HG03342 (cell line): ENCODE data around the gene CATSPERZ.
A peak's percentile ranks its signal among the peaks of the same experiment; 100 is the strongest.

Source experiments
- ATAC-seq: cut with Tn5 transposase; IDR thresholded peaks from one replicate; pipeline ENCODE4 v1.9.1; 2021; ENCODE audit warnings: mild to moderate bottlenecking, moderate library complexity; ENCODE audit not compliant: unreplicated experiment

The CATSPERZ gene, protein sequence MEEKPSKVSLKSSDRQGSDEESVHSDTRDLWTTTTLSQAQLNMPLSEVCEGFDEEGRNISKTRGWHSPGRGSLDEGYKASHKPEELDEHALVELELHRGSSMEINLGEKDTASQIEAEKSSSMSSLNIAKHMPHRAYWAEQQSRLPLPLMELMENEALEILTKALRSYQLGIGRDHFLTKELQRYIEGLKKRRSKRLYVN

DNA sequence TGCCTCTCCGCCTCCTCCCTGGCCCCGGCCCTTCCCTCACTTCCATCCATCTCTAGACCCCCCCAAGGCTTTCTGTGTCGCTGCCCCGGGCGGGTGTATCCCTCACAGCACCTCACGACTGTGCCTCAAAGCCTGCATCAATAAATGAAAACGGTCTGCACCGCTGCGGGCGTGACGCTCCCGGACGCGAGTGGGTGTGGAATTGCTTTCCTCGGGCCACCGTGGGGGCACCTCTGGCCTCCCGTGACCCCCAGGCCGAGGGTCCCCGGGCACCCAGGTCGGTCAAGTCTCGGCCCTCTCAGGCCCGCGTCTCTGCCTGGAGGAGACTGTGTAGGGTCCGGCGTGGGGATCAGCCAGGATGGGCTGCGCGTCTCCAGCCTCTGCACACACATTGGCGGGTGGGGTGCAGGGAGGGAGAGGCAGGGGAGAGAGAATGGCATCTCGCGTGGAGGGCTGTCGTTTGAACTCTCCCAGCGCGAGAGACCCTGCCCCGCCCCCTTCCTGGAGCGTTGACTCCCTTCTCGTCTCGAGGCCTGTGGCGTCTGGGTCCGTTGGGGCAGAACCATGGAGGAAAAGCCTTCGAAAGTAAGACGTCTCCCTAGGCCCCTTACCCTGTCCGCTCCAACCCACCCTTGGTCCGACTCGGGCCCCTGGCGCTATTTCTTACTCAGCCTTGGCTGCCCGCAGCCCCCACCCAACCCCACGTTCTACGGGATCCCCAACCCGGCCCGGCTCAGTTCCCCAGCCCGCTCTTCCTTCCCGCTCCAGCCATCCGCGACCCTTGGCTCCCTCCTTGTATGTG is at the start of gene CATSPERZ:
CATSPERZ (plus strand) TSS at position 512 of the 802 bp plus-strand sequence; CDS start at position 565, 53 bp downstream.
- no peak for ATAC-seq

DNA sequence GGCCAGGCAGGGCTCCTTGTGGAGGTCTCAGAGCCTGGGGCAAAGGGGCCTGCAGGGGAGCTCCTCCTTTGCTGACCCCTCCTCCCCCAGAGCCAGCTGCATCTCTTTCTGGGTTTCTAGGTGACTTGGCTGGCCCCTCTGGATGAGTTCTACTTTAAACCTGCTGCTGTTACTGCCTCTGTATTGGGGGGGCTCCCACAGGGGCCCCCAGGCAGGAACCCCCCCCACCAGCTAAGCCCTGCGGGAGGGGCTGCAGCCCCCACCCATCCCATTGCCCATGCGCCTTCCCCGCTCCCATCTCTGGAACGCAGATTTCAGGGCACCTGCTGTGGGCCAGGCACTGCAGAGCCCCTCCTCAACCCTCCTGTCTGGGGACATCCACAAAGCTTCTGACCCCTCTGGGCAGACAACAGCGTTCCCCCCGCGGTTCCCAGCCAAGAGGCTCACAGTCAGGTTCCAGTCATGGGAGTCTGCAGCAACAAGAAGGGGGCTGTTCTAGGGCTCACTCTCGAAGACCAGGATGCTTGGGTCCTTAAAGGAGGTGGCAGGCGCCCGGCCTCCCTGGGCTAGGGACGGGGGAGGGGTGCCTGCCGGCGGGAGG is 49.6 kb upstream of the CATSPERZ start:
- no peak for ATAC-seq

DNA sequence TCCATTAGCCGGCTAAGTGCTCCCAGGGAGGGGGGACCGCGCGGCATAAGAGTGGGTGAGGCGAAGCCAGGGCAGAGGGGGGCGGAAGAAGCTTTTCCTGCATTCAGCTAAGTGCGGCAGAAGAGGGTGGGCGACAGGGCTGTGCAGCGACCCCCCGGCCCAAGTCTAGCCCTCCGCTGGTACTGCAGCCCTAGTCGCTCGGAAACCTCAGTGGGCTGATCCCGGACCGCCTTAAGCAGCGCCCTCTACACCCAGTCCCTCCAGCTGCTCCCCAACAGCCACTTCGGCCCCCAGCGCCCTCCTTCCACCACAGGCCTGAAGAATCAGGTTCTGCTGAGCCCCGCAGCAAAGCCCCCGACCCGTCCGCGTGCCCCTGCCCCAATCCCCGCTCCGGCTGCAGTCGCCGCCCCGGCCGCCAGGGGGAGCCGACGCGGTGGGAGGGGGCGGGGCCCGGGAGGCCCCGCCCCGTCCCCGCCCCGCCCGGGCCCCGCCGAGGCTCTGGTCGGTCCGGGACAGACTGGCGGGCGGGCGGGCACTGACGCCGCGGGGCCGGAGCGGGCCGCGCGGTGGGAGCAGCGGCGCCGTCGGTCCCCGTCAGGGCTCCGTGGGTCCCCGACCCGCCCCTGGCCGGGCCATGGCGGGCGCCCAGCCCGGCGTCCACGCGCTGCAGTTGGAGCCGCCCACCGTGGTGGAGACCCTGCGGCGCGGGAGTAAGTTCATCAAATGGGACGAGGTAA is 49.0 kb upstream of the CATSPERZ start, which contains the start of gene PLCB3:
PLCB3 (plus strand) TSS at position 515 of the 737 bp plus-strand sequence; CDS start at position 635, 120 bp downstream.
- ATAC-seq: peak; percentile 39

DNA sequence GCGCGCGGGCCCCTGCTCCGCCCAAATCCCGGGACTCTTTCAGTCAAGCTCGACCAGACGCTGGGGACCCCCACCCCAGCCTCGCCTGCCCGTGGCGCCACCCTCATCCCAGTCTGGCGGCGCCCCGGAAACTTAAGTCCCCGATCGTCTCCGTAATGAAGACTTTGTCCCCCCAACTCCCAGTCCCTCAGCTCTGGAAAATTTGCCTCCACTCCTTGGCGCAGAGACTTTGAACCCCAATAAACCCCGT is 48.5 kb upstream of the CATSPERZ start:
- no peak for ATAC-seq

DNA sequence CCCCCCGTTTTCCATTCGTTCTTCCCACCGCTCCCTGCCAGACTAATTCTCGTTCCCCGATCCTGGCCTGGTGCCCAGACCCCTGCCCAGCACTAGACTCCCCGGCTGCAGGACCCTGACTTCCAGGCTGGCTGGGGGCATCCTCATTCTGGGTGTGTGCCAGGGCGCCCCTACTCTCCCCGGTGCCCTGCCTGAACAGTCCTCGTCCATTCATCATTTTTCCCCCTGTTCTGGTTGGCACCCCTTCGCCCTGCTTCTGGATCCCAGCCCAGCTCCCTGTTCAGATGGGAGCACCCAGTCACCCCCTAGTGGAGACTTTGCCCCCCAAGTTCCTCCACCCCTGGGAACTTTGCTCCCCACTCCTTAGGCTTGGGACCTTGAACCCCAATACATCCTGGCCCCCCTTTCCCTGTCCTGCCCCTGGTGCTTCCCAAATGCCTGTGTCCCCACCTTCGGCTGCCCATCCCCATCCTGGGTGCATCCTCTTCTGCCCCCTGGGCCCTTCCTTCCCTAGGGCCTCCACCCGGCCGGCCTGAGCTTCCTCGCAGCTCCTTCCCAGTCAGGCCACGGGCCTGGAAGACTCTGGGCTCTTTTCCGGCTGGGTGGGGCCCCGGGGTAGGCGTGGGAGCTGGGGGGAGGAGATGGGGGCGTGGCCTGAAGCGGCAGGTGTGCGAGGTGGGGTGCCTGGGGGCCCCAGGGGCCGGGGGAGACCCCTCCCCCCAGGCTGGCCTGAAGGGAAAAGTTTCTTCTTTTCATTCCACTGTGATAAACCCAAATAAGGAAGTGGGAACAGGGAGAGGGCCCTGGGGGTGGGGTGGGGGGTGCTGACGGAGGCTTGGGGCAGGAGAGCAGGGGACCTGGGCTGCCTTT is 47.9 kb upstream of the CATSPERZ start:
- no peak for ATAC-seq

DNA sequence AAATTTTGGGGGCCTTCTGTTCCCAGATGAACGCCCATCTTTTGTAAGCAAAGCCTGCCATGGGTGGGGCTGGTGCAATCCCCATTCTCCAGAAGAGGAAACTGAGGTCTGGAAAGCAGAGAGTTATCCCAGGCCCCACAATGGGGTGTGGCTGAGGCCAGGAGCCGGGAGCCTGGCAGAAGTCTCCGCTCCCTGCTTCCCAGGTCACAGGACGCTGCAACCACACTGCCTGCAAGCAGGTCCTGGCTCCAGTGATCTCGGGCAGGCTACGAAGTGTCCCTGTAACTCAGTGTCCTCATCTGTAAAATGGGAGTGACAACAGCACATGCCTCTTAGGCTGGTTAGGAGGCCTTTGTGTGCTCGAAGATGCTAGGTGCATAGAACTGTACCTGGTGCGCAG is 47.1 kb upstream of the CATSPERZ start:
- no peak for ATAC-seq

DNA sequence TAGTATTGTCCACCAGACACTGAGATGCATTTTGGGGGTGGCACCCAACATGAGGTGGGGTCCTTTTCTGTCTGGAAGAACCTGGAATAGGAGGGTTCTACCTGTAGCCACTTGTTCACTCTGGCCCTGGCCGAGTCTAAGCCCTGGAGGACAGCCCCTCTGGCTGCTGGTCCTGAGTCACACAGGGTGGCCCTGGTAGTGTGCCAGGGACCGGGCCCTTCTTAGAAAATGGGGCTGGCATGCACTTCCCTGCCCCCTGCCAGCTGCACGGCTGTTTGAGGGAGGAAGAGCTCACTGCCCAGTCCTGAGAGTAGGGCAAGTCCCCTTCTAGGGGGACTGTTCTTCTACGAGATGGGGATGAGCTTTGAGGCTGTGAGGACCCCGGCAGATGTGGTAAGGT is 46.7 kb upstream of the CATSPERZ start:
- no peak for ATAC-seq

DNA sequence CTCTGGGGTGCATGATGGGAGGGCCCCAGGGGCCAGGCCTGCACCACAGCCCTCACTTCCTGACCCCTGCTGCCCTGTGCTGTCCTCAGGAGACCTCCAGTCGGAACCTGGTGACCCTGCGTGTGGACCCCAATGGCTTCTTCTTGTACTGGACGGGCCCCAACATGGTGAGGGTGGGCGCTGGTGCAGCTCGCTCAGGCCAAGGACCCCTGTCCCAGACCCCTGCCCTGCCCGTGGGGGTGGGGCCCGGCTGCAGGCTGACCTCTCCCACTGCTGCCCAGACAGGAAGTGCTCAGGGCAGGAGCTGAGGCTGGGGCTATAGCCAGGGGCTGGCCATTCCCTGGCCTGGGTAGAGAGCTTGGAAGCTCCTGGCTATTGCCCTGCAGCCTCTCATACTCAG is 45.8 kb upstream of the CATSPERZ start:
- no peak for ATAC-seq

DNA sequence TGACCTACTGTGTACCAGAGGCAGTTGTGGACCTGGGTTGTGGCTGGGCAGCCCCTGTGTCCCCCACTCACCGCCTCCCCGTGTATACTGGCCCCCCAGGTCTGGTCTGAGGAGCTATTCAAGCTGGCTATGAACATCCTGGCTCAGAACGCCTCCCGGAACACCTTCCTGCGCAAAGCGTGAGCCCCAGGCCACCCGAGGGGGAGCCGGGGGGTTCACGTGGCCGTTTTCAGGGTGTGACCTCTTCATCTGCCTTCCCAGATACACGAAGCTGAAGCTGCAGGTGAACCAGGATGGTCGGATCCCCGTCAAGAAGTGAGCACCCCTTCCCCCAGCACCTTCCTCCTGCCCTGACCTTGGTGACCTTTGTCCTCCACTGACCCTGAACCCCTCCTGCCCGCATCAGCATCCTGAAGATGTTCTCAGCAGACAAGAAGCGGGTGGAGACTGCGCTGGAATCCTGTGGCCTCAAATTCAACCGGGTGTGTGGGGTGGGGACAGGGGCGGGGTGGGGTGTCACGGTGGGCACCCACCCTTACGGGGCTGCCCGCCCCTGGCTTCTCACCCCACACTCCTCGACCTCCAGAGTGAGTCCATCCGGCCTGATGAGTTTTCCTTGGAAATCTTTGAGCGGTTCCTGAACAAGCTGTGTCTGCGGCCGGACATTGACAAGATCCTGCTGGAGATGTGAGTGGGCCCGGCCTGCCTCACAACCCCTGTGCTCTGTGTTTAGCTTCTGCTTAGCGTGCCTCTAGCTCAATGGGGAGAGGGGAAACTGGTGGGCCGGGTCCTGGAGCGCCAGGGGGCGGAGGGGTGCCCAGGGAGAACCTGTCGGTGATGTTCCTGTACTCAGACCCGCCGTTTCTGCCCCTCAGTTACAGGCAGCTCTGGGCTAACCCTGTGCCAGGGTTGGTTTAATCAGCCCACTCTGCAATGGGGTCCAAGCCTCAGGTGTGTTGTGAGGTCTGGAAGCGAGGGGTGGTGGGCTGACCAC is 44.7 kb upstream of the CATSPERZ start:
- ATAC-seq: no peak

DNA sequence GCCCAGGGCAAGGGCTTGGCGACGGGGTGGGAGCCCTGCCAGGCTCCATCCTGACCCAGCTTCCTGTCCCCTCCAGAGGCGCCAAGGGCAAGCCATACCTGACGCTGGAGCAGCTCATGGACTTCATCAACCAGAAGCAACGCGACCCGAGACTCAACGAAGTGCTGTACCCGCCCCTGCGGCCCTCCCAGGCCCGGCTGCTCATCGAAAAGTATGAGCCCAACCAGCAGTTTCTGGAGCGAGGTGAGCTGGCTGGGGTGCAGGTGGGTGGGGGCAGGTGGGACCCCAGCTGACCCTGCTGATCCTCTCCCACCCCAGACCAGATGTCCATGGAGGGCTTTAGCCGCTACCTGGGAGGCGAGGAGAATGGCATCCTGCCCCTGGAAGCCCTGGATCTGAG is 43.9 kb upstream of the CATSPERZ start:
- ATAC-seq: no peak

DNA sequence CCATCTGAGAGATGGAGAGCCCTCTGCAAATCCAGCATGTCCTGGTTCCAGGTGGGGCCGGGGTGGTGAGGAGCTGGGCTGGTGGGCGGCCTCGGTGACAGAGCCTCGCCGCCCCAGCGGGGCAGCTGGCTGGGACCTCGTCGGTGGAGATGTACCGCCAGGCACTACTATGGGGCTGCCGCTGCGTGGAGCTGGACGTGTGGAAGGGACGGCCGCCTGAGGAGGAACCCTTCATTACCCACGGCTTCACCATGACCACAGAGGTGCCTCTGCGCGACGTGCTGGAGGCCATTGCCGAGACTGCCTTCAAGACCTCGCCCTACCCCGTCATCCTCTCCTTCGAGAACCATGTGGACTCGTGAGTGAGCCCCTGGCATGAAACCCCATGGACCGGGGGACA is 41.8 kb upstream of the CATSPERZ start:
- ATAC-seq: no peak

DNA sequence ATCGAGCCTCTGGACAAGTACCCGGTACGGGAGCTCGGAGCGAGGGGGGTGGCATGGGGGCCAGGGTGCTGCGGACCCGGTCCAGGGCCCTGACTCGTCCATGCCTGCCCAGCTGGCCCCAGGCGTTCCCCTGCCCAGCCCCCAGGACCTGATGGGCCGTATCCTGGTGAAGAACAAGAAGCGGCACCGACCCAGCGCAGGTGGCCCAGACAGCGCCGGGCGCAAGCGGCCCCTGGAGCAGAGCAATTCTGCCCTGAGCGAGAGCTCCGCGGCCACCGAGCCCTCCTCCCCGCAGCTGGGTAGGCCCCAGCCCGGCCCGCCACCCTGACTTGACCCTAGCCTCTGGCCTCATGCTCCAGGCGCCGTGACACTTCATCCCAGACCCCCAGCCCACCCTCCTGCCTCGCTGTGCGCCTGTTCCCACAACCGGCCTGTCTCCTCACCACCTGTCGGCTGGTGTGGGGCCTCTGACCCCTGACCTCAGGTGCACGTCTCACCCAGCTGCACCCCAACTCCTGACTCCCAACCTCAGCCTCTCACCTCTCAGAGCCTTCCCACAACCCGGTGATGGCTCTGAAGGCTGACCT is 41.1 kb upstream of the CATSPERZ start:
- no peak for ATAC-seq

DNA sequence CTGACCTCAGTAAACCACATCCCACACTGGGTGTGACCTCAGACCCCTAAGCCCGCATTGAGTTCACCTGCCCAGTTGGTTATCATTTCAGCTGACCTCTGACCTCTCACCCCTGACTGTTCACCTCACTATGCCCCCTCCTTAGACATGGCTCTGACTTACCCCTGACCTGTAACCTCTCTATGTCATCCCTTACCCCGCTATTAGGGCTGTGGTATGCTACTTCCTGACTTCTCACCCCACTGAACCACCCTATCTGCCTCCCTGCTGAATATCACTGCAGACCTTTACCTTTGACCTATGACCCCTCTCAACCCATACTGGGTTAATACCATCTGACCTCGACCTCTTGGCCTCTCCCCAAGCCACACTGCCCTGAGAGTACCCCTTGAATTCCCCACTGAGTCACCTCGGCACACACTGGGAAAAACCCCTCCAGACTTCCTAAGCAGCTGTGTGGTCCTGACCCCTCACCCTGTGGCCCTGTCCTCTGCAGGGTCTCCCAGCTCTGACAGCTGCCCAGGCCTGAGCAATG is 40.6 kb upstream of the CATSPERZ start:
- ATAC-seq: no peak

DNA sequence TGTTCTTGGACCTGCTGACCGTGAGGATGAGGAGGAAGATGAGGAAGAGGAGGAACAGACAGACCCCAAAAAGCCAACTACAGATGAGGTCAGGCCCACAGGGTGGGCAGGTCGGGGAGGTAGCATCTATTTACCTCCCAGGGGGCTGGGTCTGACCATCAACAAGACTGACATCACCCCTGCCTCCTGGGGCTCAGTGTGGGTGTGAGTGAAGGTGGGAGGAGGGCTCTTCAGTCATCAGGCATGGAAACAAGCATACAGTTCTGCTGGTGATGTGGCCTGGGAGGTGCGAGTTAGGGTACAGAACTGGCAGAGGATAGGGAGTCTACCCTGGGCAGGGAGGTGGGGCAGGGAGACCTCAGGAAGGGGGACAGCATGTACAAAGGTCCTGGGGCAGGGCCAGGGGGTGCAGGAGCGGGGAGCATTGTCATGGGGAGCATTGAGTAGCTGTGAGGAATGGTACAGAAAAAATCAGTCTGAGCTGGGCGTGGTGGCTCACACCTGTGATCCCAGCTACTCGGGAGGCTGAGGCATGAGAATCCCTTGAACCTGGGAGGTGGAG is 39.9 kb upstream of the CATSPERZ start:
- no peak for ATAC-seq

DNA sequence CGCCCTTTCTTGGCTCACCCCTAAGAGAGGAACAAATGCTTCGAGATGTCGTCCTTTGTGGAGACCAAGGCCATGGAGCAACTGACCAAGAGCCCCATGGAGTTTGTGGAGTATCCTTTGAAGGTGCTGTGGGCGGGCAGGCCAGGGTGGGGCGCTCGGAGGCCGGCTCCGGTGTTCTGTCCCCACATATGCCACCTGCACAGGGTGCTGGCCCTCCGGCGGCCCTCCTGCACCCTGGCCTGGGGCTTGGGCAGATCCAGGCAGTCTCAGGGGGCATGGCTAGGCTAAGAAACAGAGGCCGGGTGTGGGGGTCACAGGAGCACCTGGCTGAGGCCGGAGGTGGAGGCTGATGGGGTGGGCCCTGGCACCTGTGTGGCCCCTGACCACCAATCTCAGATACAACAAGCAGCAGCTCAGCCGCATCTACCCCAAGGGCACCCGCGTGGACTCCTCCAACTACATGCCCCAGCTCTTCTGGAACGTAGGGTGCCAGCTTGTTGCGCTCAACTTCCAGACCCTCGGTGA is 38.5 kb upstream of the CATSPERZ start:
- ATAC-seq: no peak

DNA sequence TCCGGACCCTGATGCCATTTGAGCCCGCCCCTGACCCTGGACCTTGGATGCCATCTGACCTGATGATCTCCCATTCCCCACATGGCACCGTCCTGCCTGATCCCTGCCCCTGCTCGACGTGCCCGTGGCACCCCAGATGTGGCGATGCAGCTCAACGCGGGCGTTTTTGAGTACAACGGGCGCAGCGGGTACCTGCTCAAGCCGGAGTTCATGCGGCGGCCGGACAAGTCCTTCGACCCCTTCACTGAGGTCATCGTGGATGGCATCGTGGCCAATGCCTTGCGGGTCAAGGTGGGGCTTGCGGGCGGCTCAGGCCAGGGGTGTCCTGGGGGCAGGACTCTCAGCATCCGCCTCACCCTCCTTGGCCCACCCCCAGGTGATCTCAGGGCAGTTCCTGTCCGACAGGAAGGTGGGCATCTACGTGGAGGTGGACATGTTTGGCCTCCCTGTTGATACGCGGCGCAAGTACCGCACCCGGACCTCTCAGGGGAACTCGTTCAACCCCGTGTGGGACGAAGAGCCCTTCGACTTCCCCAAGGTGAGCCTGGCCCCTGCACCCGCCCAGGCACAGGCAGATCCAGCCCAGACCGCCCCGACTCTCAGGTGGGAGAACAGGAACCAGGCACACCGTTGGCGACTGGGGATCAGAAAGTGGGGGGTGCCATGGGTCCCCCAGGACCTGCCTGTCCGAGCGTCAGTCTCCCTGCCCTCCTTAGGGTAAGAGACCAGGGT is 37.7 kb upstream of the CATSPERZ start:
- ATAC-seq: no peak
